Vagina (tissue), 2 donors: ENCODE measurements around the gene CFAP53.
"Not testable (repeated sequence)": the region's sequence is repeated elsewhere in the genome, so short reads cannot be mapped to it uniquely, and the experiment has no call there.

ENCODE experiments used
- POLR2A ChIP-seq, 2 donors: fragments of 450-650 bp; IDR thresholded peaks; one replicate each; pipeline ENCODE4 v1.6.1; 2017; ENCODE audit warnings: antibody characterized with exemption in 2 of 2, mild to moderate bottlenecking in 2 of 2, moderate library complexity in 2 of 2
- POLR2AphosphoS5 ChIP-seq, 2 donors: sonication (generic); formaldehyde crosslinking; IDR thresholded peaks; one replicate each; pipeline ENCODE4 v1.9.0; 2017; ENCODE audit warnings: antibody characterized with exemption in 2 of 2, mild to moderate bottlenecking in 2 of 2, low read depth in 1 of 2; ENCODE audit not compliant: insufficient read depth in 1 of 2
- TF ChIP-seq, protein P1 (sequence below), 3 experiments: fragments of 450-650 bp in 2 of 3; fragments of 200-600 bp in 1 of 3; sonication (generic) in 1 of 3; IDR thresholded peaks; one replicate each; pipeline ENCODE4 v1.5.1; 2017 to 2019; ENCODE audit warnings: antibody characterized with exemption in 3 of 3, mild to moderate bottlenecking in 2 of 3, moderate library complexity in 2 of 3

DNA sequence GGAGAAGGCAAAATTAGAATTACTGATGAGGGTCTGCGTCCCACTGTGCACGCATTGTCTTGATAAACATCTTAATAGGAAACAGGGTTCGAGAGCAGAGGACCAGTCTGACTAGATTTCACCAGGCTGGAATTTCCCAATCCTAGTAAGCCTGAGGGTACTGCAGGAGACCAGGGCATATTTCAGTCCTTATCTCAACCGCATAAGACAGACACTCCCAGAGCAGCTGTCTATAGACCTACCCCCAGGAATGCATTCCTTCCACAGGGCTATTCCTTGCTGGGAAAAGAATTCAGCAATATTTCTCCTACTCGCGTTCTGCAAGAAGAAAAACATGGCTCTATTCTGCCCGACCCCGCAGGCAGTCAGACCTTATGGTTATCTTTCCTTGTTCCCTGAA lies 24.5 kb downstream of the CFAP53 start:
- TF ChIP-seq, protein P1, sequence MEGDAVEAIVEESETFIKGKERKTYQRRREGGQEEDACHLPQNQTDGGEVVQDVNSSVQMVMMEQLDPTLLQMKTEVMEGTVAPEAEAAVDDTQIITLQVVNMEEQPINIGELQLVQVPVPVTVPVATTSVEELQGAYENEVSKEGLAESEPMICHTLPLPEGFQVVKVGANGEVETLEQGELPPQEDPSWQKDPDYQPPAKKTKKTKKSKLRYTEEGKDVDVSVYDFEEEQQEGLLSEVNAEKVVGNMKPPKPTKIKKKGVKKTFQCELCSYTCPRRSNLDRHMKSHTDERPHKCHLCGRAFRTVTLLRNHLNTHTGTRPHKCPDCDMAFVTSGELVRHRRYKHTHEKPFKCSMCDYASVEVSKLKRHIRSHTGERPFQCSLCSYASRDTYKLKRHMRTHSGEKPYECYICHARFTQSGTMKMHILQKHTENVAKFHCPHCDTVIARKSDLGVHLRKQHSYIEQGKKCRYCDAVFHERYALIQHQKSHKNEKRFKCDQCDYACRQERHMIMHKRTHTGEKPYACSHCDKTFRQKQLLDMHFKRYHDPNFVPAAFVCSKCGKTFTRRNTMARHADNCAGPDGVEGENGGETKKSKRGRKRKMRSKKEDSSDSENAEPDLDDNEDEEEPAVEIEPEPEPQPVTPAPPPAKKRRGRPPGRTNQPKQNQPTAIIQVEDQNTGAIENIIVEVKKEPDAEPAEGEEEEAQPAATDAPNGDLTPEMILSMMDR (IDR thresholded peaks at IDR 0.05): not testable (repeated sequence)
- TF ChIP-seq POLR2A (IDR thresholded peaks at IDR 0.05); POLR2AphosphoS5 (IDR thresholded peaks at IDR 0.05; ENCODE audit: insufficient read depth in 1 of 2, low read depth in 1 of 2): not testable (repeated sequence)
